GM18520 (cell line): ENCODE measurements around the gene NEIL1.
"Not testable (repeated sequence)": the region's sequence is repeated elsewhere in the genome, so short reads cannot be mapped to it uniquely, and the experiment has no call there.

Source experiments
- ATAC-seq: cut with Tn5 transposase; IDR thresholded peaks from one replicate; pipeline ENCODE4 v1.9.1; 2021; ENCODE audit not compliant: unreplicated experiment

NEIL1 gene

GRCh38 chr15:75371486-75371885 is 24.6 kb downstream of the NEIL1 start:
- ATAC-seq, result no peak

GRCh38 chr15:75371901-75372688 is 25.3 kb downstream of the NEIL1 start:
- ATAC-seq, result no peak

GRCh38 chr15:75380773-75381172 is 33.9 kb downstream of the NEIL1 start:
- no peak for ATAC-seq

- ATAC-seq, result not testable (repeated sequence)
Observed at GRCh38 chr15:75383986-75384385, 37.1 kb downstream of the NEIL1 start.

GRCh38 chr15:75389791-75390382 is 43.0 kb downstream of the NEIL1 start:
- no peak for ATAC-seq

GRCh38 chr15:75397494-75397893 is 50.7 kb downstream of the NEIL1 start:
- no peak for ATAC-seq

- ATAC-seq, result no peak
Observed at GRCh38 chr15:75403892-75404291, 57.1 kb downstream of the NEIL1 start.
